ENCODE measurements around the gene GFY.
A peak's percentile ranks its signal among the peaks of the same experiment; 100 is the strongest.

GFY gene

GRCh38 chr19:49425178-49425577 is at the start of gene GFY:
Gene GFY, plus strand, starts transcription at chr19:49425388. Its CDS starts 1,043 bp downstream, at chr19:49426431.
- DNase-seq (ENCODE audit: low spot score), result no peak

GRCh38 chr19:49378512-49378911 is 46.7 kb upstream of the GFY start:
- no peak for DNase-seq (ENCODE audit: low spot score)

- no peak for DNase-seq (ENCODE audit: low spot score)
Measured at GRCh38 chr19:49380391-49380790, 44.8 kb upstream of the GFY start.

GRCh38 chr19:49382639-49383038 is 42.5 kb upstream of the GFY start:
- no peak for DNase-seq (ENCODE audit: low spot score)

- DNase-seq (ENCODE audit: low spot score), result no peak
Measured at GRCh38 chr19:49383599-49383998, 41.6 kb upstream of the GFY start.

- DNase-seq (ENCODE audit: low spot score), result peak; percentile 48
Measured at GRCh38 chr19:49387936-49388372, 37.2 kb upstream of the GFY start, which contains the start of gene KASH5. Gene KASH5, plus strand, starts transcription at chr19:49388249. Its CDS starts 2,635 bp downstream, at chr19:49390884.

GRCh38 chr19:49389406-49389805 is 35.8 kb upstream of the GFY start:
- no peak for DNase-seq (ENCODE audit: low spot score)

- no peak for DNase-seq (ENCODE audit: low spot score)
Measured at GRCh38 chr19:49390131-49390928, 34.9 kb upstream of the GFY start.

GRCh38 chr19:49390929-49391359 is 34.2 kb upstream of the GFY start:
- no peak for DNase-seq (ENCODE audit: low spot score)

- peak; percentile 89 for DNase-seq (ENCODE audit: low spot score)
Measured at GRCh38 chr19:49391581-49392399, 33.4 kb upstream of the GFY start.

- DNase-seq (ENCODE audit: low spot score), result no peak
Measured at GRCh38 chr19:49393881-49394280, 31.3 kb upstream of the GFY start.

- DNase-seq (ENCODE audit: low spot score), result peak; percentile 14
Measured at GRCh38 chr19:49395581-49396407, 29.4 kb upstream of the GFY start.

GRCh38 chr19:49396738-49397505 is 28.3 kb upstream of the GFY start:
- DNase-seq (ENCODE audit: low spot score), result peak; percentile 4

GRCh38 chr19:49398001-49398615 is 27.1 kb upstream of the GFY start:
- DNase-seq (ENCODE audit: low spot score), result peak; percentile 7

- DNase-seq (ENCODE audit: low spot score), result peak; percentile 5
Measured at GRCh38 chr19:49398931-49399330, 26.3 kb upstream of the GFY start.

- DNase-seq (ENCODE audit: low spot score), result no peak
Measured at GRCh38 chr19:49400029-49400428, 25.2 kb upstream of the GFY start.

GRCh38 chr19:49403404-49404187 is 21.6 kb upstream of the GFY start:
- peak; percentile 78 for DNase-seq (ENCODE audit: low spot score)

GRCh38 chr19:49407079-49407478 is 18.1 kb upstream of the GFY start:
- DNase-seq (ENCODE audit: low spot score), result peak; percentile 3

GRCh38 chr19:49407482-49408015 is 17.6 kb upstream of the GFY start:
- DNase-seq (ENCODE audit: low spot score), result no peak

Measured in iPS-NIHi11 (cell line).